CD4-positive, alpha-beta T cell (primary cell): ENCODE measurements around the gene ZNF488. TPM values are rescaled to one million over a fixed set of nuclear protein-coding genes. Genes with fewer than 3 reads are reported as not detected.

Experiments
- ATAC-seq: fragments of 200-7000 bp; cut with Tn5 transposase; one replicate; pipeline ENCODE4 v1.10.0; 2022; ENCODE audit warnings: mild to moderate bottlenecking; ENCODE audit not compliant: poor library complexity
- CTCF ChIA-PET: fragments of 350-600 bp; sonication (Branson Sonifier 250); formaldehyde crosslinking; loops from one replicate; lab custom pipeline; 2021; ENCODE audit warnings: antibody characterized with exemption, inconsistent platforms; lab: Charles Lee
- POLR2A ChIA-PET: fragments of 350-600 bp; sonication (Branson Sonifier 250); formaldehyde crosslinking; loops from one replicate; lab custom pipeline; 2021; ENCODE audit warnings: antibody characterized with exemption, inconsistent platforms; lab: Charles Lee
- DNase-seq, 14 experiments: peaks; one replicate each; pipeline ENCODE4 v3.0.0-alpha.2; 2013 to 2020; ENCODE audit warnings: mixed read lengths in 2 of 14
- H3K27ac ChIP-seq, 2 donors: one replicate each; pipeline versions ENCODE4 v1.5.1 to v1.7.0; 2013; ENCODE audit warnings: low read length in 2 of 2, low read depth in 1 of 2, mild to moderate bottlenecking in 1 of 2
- H3K27me3 ChIP-seq, 2 experiments: 1 replicate in 1 of 2; 2 replicates in 1 of 2; pipeline versions ENCODE4 v1.6.1 to v1.7.0; 2013; ENCODE audit warnings: low read length in 2 of 2, control low read depth in 1 of 2, mild to moderate bottlenecking in 1 of 2, moderate library complexity in 1 of 2; ENCODE audit not compliant: insufficient read depth in 2 of 2, control insufficient read depth in 1 of 2
- H3K36me3 ChIP-seq: one replicate; pipeline ENCODE4 v1.6.1; 2013; ENCODE audit warnings: low read length, control low read depth; ENCODE audit not compliant: insufficient read depth
- H3K4me1 ChIP-seq: one replicate; pipeline ENCODE4 v1.6.1; 2013; ENCODE audit warnings: low read length, control low read depth; ENCODE audit not compliant: insufficient read depth
- H3K4me3 ChIP-seq: one replicate; pipeline ENCODE4 v1.5.1; 2013; ENCODE audit warnings: mild to moderate bottlenecking, low read length, moderate library complexity
- H3K9me3 ChIP-seq, 2 experiments: 1 replicate in 1 of 2; 2 replicates in 1 of 2; pipeline versions ENCODE4 v1.6.1 to v1.7.0; 2013; ENCODE audit warnings: low read length in 2 of 2, mild to moderate bottlenecking in 2 of 2, control low read depth in 1 of 2, moderate library complexity in 1 of 2; ENCODE audit not compliant: control insufficient read depth in 1 of 2, insufficient read depth in 1 of 2
- H3K27ac Mint-ChIP-seq: one replicate; pipeline ENCODE4 v1.8.0; 2020; ENCODE audit warnings: mixed read lengths
- H3K27me3 Mint-ChIP-seq: one replicate; pipeline ENCODE4 v1.8.0; 2021; ENCODE audit warnings: mixed read lengths
- H3K36me3 Mint-ChIP-seq: one replicate; pipeline ENCODE4 v1.8.0; 2021; ENCODE audit warnings: low read depth, mixed read lengths
- H3K4me1 Mint-ChIP-seq: one replicate; pipeline ENCODE4 v1.8.0; 2021; ENCODE audit warnings: low read depth, mixed read lengths
- H3K4me3 Mint-ChIP-seq: one replicate; pipeline ENCODE4 v1.8.0; 2020; ENCODE audit warnings: mild to moderate bottlenecking, mixed read lengths
- H3K9me3 Mint-ChIP-seq: one replicate; pipeline ENCODE4 v1.8.0; 2020; ENCODE audit warnings: mixed read lengths
- intact Hi-C, 2 experiments: fragments of 100-400 bp; cut with DNase I in 1 of 2; cut with micrococcal nuclease in 1 of 2; formaldehyde crosslinking; loops; one replicate each; pipeline versions ENCODE4 v1.15.1 to v1.9.0; 2023 to 2025; cut with DNase I, micrococcal nuclease
- total RNA-seq, 174 experiments: library from RNA in 2 of 174; stranded (reverse) in 2 of 174; gene quantifications; one replicate each; pipeline ENCODE4 v1.2.3 and lab custom pipeline; 2021 to 2026
- TF ChIP-seq, protein P1 (sequence below): fragments of 200-600 bp; IDR thresholded peaks from one replicate; pipeline ENCODE4 v1.8.0; 2022; ENCODE audit warnings: antibody characterized with exemption, mild to moderate bottlenecking

ZNF488 gene
- total RNA-seq, 2 experiments from 2014 or later, result not detected

- Histone ChIP-seq H3K4me1 (no peaks in the 10 kb centered on the region), H3K27ac (no peak overlapping the region), H3K27me3 (no peaks in the 10 kb centered on the region), H3K4me3 (no peak overlapping the region), H3K9me3 (no peaks in the 10 kb centered on the region), H3K36me3 (no peaks in the 10 kb centered on the region)
- no peaks in the 10 kb centered on the region for H3K36me3 Mint-ChIP-seq
- no peaks in the 10 kb centered on the region for H3K4me1 Mint-ChIP-seq
- POLR2A ChIA-PET, result no interaction called here
- H3K9me3 Mint-ChIP-seq, result no peaks in the 10 kb centered on the region
- H3K27ac Mint-ChIP-seq, result no peak overlapping the region
- DNase-seq, result no peak
- H3K27me3 Mint-ChIP-seq, result no peaks in the 10 kb centered on the region
- TF ChIP-seq, protein P1, sequence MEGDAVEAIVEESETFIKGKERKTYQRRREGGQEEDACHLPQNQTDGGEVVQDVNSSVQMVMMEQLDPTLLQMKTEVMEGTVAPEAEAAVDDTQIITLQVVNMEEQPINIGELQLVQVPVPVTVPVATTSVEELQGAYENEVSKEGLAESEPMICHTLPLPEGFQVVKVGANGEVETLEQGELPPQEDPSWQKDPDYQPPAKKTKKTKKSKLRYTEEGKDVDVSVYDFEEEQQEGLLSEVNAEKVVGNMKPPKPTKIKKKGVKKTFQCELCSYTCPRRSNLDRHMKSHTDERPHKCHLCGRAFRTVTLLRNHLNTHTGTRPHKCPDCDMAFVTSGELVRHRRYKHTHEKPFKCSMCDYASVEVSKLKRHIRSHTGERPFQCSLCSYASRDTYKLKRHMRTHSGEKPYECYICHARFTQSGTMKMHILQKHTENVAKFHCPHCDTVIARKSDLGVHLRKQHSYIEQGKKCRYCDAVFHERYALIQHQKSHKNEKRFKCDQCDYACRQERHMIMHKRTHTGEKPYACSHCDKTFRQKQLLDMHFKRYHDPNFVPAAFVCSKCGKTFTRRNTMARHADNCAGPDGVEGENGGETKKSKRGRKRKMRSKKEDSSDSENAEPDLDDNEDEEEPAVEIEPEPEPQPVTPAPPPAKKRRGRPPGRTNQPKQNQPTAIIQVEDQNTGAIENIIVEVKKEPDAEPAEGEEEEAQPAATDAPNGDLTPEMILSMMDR, result no peak
- H3K4me3 Mint-ChIP-seq, result no peak overlapping the region
- CTCF ChIA-PET, result no interaction called here
- intact Hi-C loops, result no loop called here
- ATAC-seq, result no peak
These were observed 25.6 kb downstream of the ZNF488 start for GRCh38 chr10:47358457-47358856.

DNA sequence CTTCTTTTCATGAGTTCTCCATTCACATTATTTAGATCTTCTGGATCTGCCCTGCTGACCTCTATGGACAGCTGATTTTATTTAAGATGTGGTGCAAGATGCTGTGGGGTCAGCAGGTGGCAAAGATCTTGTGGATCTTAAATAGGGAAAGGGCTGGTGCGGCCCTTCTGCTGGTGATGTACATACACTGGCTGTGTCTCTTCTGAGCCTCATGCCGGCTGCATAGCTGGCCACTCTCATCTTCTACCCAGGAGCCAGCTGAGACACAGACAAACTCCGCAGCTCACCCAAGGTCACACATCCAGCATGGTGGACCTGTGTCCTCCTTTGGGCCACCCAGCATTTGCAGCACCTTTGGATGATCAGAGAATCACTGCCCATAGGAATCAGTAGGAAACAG lies 26.2 kb downstream of the ZNF488 start:
- Histone ChIP-seq H3K27ac (no peak overlapping the region), H3K27me3 (no peaks in the 10 kb centered on the region), H3K9me3 (no peaks in the 10 kb centered on the region), H3K4me1 (no peaks in the 10 kb centered on the region), H3K36me3 (no peaks in the 10 kb centered on the region), H3K4me3 (no peak overlapping the region)
- H3K36me3 Mint-ChIP-seq, result no peaks in the 10 kb centered on the region
- TF ChIP-seq, protein P1, result no peak
- H3K4me1 Mint-ChIP-seq, result no peaks in the 10 kb centered on the region
- CTCF ChIA-PET, result no interaction called here
- POLR2A ChIA-PET, result no interaction called here
- no peaks in the 10 kb centered on the region for H3K9me3 Mint-ChIP-seq
- H3K27me3 Mint-ChIP-seq, result no peaks in the 10 kb centered on the region
- ATAC-seq (no peak), DNase-seq (no peak)
- H3K4me3 Mint-ChIP-seq, result no peak overlapping the region
- intact Hi-C loops, result no loop called here
- H3K27ac Mint-ChIP-seq, result no peak overlapping the region

DNA sequence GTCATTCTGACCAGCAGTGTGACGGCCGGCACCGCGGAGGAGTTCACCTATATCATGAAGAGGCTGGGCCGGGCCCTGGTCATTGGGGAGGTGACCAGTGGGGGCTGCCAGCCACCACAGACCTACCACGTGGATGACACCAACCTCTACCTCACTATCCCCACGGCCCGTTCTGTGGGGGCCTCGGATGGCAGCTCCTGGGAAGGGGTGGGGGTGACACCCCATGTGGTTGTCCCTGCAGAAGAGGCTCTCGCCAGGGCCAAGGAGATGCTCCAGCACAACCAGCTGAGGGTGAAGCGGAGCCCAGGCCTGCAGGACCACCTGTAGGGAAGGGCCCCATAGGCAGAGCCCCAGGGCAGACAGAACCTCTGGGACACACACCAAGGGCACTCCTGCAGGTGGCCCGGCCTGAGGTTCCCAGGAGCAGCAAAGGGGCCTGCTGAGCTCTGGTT lies 26.9 kb downstream of the ZNF488 start:
- ChIA-PET POLR2A (no interaction called here), CTCF (no interaction called here)
- H3K36me3 ChIP-seq, result no peaks in the 10 kb centered on the region
- DNase-seq (no peak), ATAC-seq (no peak)
- no peaks in the 10 kb centered on the region for H3K9me3 ChIP-seq
- no peak overlapping the region for H3K4me3 ChIP-seq
- intact Hi-C loops, result no loop called here
- no peak overlapping the region for H3K27ac ChIP-seq
- TF ChIP-seq, protein P1, result no peak
- no peaks in the 10 kb centered on the region for H3K4me1 ChIP-seq
- Mint-ChIP-seq H3K9me3 (no peaks in the 10 kb centered on the region), H3K27me3 (no peaks in the 10 kb centered on the region), H3K4me3 (no peak overlapping the region), H3K36me3 (no peaks in the 10 kb centered on the region), H3K27ac (no peak overlapping the region), H3K4me1 (no peaks in the 10 kb centered on the region)
- no peaks in the 10 kb centered on the region for H3K27me3 ChIP-seq
